ENCODE data around the gene TCEANC2. TPM values are rescaled to one million over a fixed set of nuclear protein-coding genes. Genes with fewer than 3 reads are reported as not detected.
A peak's percentile ranks its signal among the peaks of the same experiment; 100 is the strongest.

Gene TCEANC2
- total RNA-seq, 1 experiment from 2014 or later, result 5.3 TPM

DNA sequence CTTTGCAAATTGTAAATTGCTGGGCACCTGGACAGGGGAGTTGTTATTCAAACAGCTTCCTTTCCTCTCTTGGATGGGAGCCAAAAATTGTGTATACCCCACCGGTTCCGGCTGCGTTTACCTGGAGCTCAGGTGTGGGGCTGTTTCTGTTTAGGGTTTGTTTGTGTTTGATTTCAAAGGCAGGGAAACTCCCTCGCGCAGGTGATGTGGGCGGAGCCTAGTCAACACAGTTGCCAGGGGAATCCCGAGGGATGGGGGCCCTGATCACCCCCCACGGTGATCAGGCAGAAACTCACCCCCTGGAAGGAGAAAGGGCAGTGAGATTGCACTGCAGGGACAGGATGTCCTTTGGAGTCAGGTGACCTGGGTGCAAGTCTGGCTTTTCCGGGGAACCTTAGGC, 71.1 kb downstream of the TCEANC2 start:
- Histone ChIP-seq H3K9ac (ENCODE audit: extremely low read depth, insufficient read length, low read length) (no peak overlapping the region), H3K79me2 (ENCODE audit: insufficient read depth, low read length) (no peaks in the 10 kb centered on the region), H4K20me1 (ENCODE audit: control insufficient read depth, insufficient read depth, insufficient read length) (peaks cover 5% of the 10 kb centered on the region), H3K4me1 (ENCODE audit: insufficient read depth, low read length) (no peaks in the 10 kb centered on the region), H4K5ac (ENCODE audit: insufficient read length, low read depth, low read length) (no peak overlapping the region), H3K79me1 (ENCODE audit: insufficient read depth, low read depth, low read length, poor library complexity, severe bottlenecking) (no peaks in the 10 kb centered on the region), H3K23me2 (ENCODE audit: insufficient read length, low read depth, low read length, poor library complexity, severe bottlenecking) (no peaks in the 10 kb centered on the region), H2BK120ac (ENCODE audit: low read depth, low read length, poor library complexity, severe bottlenecking) (no peak overlapping the region), H3K27me3 (ENCODE audit: insufficient read depth, low read length) (no peaks in the 10 kb centered on the region; the same call in 1 of the 2 replicates), H2BK12ac (ENCODE audit: insufficient read length, low read depth, low read length) (no peak overlapping the region), H2AK5ac (ENCODE audit: insufficient read length, low read length) (no peak overlapping the region), H3K23ac (ENCODE audit: insufficient read length, low read depth, low read length) (no peak overlapping the region), H2AFZ (ENCODE audit: low read length) (no peak overlapping the region), H2BK15ac (ENCODE audit: low read depth, low read length) (no peak overlapping the region), H3K4ac (ENCODE audit: low read depth, low read length) (no peak overlapping the region), H3T11ph (ENCODE audit: low read length) (no peak overlapping the region), H3K27ac (ENCODE audit: insufficient read length, low read depth, low read length) (no peak overlapping the region), H3K4me2 (ENCODE audit: insufficient read depth, insufficient read length, low read length) (no peak overlapping the region), H3K14ac (ENCODE audit: insufficient read depth, low read length) (no peak overlapping the region; the same call in 1 of the 2 replicates), H3K18ac (ENCODE audit: insufficient read length, low read depth, low read length) (peak overlapping the region; percentile 18), H3K9me3 (ENCODE audit: control insufficient read depth, low read depth, low read length) (no peaks in the 10 kb centered on the region), H3K56ac (ENCODE audit: insufficient read length, low read depth, low read length) (no peak overlapping the region), H2BK5ac (ENCODE audit: insufficient read length, low read length) (no peak overlapping the region), H2BK20ac (ENCODE audit: low read depth, low read length, poor library complexity, severe bottlenecking) (no peak overlapping the region), H4K91ac (ENCODE audit: insufficient read length, low read depth, low read length) (no peak overlapping the region), H4K8ac (replicated peaks; ENCODE audit: insufficient read length, low read depth, low read length) (no peak overlapping the region)
- Mint-ChIP-seq H3K4me3 (no peak overlapping the region), H3K36me3 (ENCODE audit: insufficient read depth in 1 of 3, low read depth in 3 of 3) (no peaks in the 10 kb centered on the region), H3K27ac (0 out of 7 replicates have a peak overlapping the region, but pooled peaks of 1 of the 3 experiments have one; percentile 29), H3K27me3 (ENCODE audit: low read depth) (peaks cover 26% of the 10 kb centered on the region), H3K9me3 (no peaks in the 10 kb centered on the region; a peak in 1 of 5 replicates), H3K4me1 (peaks cover 20 to 22% of the 10 kb centered on the region in 2 experiments)
- no peak for DNase-seq
- WGBS (ENCODE audit: extremely low coverage, insufficient read length, low lambda C conversion rate), result no CpG with 5 or more reads among the region's 9 CpGs
- TF ChIP-seq, protein P1, sequence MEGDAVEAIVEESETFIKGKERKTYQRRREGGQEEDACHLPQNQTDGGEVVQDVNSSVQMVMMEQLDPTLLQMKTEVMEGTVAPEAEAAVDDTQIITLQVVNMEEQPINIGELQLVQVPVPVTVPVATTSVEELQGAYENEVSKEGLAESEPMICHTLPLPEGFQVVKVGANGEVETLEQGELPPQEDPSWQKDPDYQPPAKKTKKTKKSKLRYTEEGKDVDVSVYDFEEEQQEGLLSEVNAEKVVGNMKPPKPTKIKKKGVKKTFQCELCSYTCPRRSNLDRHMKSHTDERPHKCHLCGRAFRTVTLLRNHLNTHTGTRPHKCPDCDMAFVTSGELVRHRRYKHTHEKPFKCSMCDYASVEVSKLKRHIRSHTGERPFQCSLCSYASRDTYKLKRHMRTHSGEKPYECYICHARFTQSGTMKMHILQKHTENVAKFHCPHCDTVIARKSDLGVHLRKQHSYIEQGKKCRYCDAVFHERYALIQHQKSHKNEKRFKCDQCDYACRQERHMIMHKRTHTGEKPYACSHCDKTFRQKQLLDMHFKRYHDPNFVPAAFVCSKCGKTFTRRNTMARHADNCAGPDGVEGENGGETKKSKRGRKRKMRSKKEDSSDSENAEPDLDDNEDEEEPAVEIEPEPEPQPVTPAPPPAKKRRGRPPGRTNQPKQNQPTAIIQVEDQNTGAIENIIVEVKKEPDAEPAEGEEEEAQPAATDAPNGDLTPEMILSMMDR (conservative IDR thresholded peaks at IDR 0.05), result no peak
